Middle frontal gyrus (tissue), 1 donor: ENCODE measurements around the gene SPSB2.

Source experiments
- DNase-seq: peaks from one replicate; pipeline ENCODE4 v3.0.0-alpha.2; 2015; ENCODE audit warnings: low spot score; ENCODE audit errors: extremely low spot score

Gene SPSB2

GRCh38 chr12:6832125-6832524 is 41.0 kb downstream of the SPSB2 start:
- DNase-seq: no peak

GRCh38 chr12:6831450-6831995 is 41.6 kb downstream of the SPSB2 start:
- DNase-seq: no peak

- no peak for DNase-seq
These were observed 42.1 kb downstream of the SPSB2 start for GRCh38 chr12:6830999-6831398.

GRCh38 chr12:6830286-6830890 is 42.7 kb downstream of the SPSB2 start:
- DNase-seq: no peak

- no peak for DNase-seq
These were observed 43.4 kb downstream of the SPSB2 start for GRCh38 chr12:6829536-6830220.

GRCh38 chr12:6828781-6829535 is 44.1 kb downstream of the SPSB2 start:
- DNase-seq: no peak

- DNase-seq: no peak
These were observed 44.9 kb downstream of the SPSB2 start, which contains the start of gene P3H3 for GRCh38 chr12:6827982-6828780. TSS of gene P3H3 (plus strand) at chr12:6828407. CDS start at chr12:6828441, 34 bp downstream.

- peak; percentile 55 for DNase-seq
These were observed 45.6 kb downstream of the SPSB2 start for GRCh38 chr12:6827437-6827911.

GRCh38 chr12:6826734-6827436 is 46.2 kb downstream of the SPSB2 start:
- no peak for DNase-seq

- DNase-seq: no peak
These were observed 46.9 kb downstream of the SPSB2 start for GRCh38 chr12:6826125-6826733.

GRCh38 chr12:6825398-6826124 is 47.5 kb downstream of the SPSB2 start:
- DNase-seq: peak; percentile 70

GRCh38 chr12:6824901-6825381 is 48.2 kb downstream of the SPSB2 start:
- no peak for DNase-seq

- DNase-seq: no peak
These were observed 48.9 kb downstream of the SPSB2 start for GRCh38 chr12:6824085-6824775.

GRCh38 chr12:6823182-6824084 is 49.7 kb downstream of the SPSB2 start:
- no peak for DNase-seq

- no peak for DNase-seq
These were observed 50.5 kb downstream of the SPSB2 start for GRCh38 chr12:6822426-6823135.

- DNase-seq: no peak
These were observed 51.3 kb downstream of the SPSB2 start, which contains the start of gene GPR162 for GRCh38 chr12:6821591-6822425. TSS of gene GPR162 (plus strand) at chr12:6821821. CDS start at chr12:6823899, 2,078 bp downstream.
